H1 (cell line): ENCODE data around the gene DGKA. TPM values are rescaled to one million over a fixed set of nuclear protein-coding genes. Genes with fewer than 3 reads are reported as not detected.

ENCODE experiments used
- CTCF ChIA-PET: fragments of 300-600 bp; sonication (Branson Sonifier 250); formaldehyde crosslinking; loops from one replicate; lab custom pipeline; 2021; ENCODE audit not compliant: partially characterized antibody; lab: Charles Lee
- POLR2A ChIA-PET: fragments of 300-600 bp; sonication (Branson Sonifier 250); formaldehyde crosslinking; loops from one replicate; lab custom pipeline; 2021; ENCODE audit warnings: inconsistent platforms; ENCODE audit not compliant: partially characterized antibody; lab: Charles Lee
- DNase-seq, 2 experiments: peaks; one replicate each; pipeline versions ENCODE4 v3.0.0 to v3.0.0-alpha.2; 2010 to 2022; ENCODE audit warnings: low spot score in 2 of 2, low read depth in 1 of 2, mixed read lengths in 1 of 2
- FAIRE-seq: peaks from 2 replicates; lab custom pipeline; 2011; peaks lifted over from hg19 to GRCh38; lab: Jason Lieb, UNC
- H2AFZ ChIP-seq: 2 replicates; pipeline ENCODE4 v1.8.1; 2012; ENCODE audit warnings: low read length, inconsistent platforms
- H2AK5ac ChIP-seq: 2 replicates; pipeline ENCODE4 v1.6.1; 2013; ENCODE audit warnings: low read depth, low read length
- H2BK120ac ChIP-seq: replicated peaks from 2 replicates; pipeline ENCODE3; 2013; ENCODE audit warnings: low read depth, low read length, inconsistent platforms
- H2BK12ac ChIP-seq: 2 replicates; pipeline ENCODE4 v1.6.1; 2013; ENCODE audit warnings: low read depth, low read length
- H2BK15ac ChIP-seq: 2 replicates; pipeline ENCODE4 v1.6.1; 2013; ENCODE audit warnings: low read length
- H2BK20ac ChIP-seq: 2 replicates; pipeline ENCODE4 v1.6.1; 2013; ENCODE audit warnings: low read length
- H2BK5ac ChIP-seq: 2 replicates; pipeline ENCODE4 v1.6.1; 2013; ENCODE audit warnings: low read depth, low read length
- H3K14ac ChIP-seq: 2 replicates; pipeline ENCODE4 v1.6.1; 2013; ENCODE audit warnings: inconsistent platforms; ENCODE audit not compliant: insufficient read length
- H3K18ac ChIP-seq: 2 replicates; pipeline ENCODE4 v1.6.1; 2013; ENCODE audit warnings: low read length; ENCODE audit errors: extremely low read depth
- H3K23ac ChIP-seq: 2 replicates; pipeline ENCODE4 v1.6.1; 2013; ENCODE audit warnings: inconsistent platforms; ENCODE audit not compliant: insufficient read length
- H3K23me2 ChIP-seq: 2 replicates; pipeline ENCODE4 v1.6.1; 2013; ENCODE audit warnings: low read depth, low read length
- H3K27ac ChIP-seq: 2 replicates; pipeline ENCODE4 v1.6.1; 2011; ENCODE audit warnings: low read depth, low read length, inconsistent platforms
- H3K27me3 ChIP-seq, 4 experiments: replicated peaks in 1 of 4; 1 replicate in 1 of 4; 2 replicates in 3 of 4; pipeline versions ENCODE4 v1.6.1 to v1.8.1; 2011 to 2013; ENCODE audit warnings: low read length in 3 of 4, mild to moderate bottlenecking in 3 of 4, inconsistent platforms in 2 of 4, mixed read lengths in 2 of 4, moderate library complexity in 1 of 4; ENCODE audit not compliant: control insufficient read depth in 3 of 4, insufficient read depth in 3 of 4; ENCODE audit errors: extremely low read depth in 1 of 4
- H3K36me3 ChIP-seq, 4 experiments: 2 replicates each; pipeline versions ENCODE4 v1.6.1 to v1.8.1; 2011 to 2013; ENCODE audit warnings: mild to moderate bottlenecking in 4 of 4, low read length in 3 of 4, moderate library complexity in 2 of 4, control low read depth in 1 of 4, inconsistent platforms in 1 of 4; ENCODE audit not compliant: insufficient read depth in 4 of 4, control insufficient read depth in 2 of 4
- H3K4ac ChIP-seq: replicated peaks from 2 replicates; pipeline ENCODE3; 2013; ENCODE audit warnings: low read length, low read depth, mixed read lengths, inconsistent platforms; ENCODE audit not compliant: insufficient read length
- H3K4me1 ChIP-seq, 4 experiments: replicated peaks in 1 of 4; 1 replicate in 1 of 4; 2 replicates in 3 of 4; pipeline versions ENCODE4 v1.6.1 to v1.8.1; 2011 to 2013; ENCODE audit warnings: low read length in 3 of 4, inconsistent platforms in 2 of 4, mixed read lengths in 1 of 4; ENCODE audit not compliant: insufficient read depth in 4 of 4, control insufficient read depth in 3 of 4
- H3K4me2 ChIP-seq, 2 experiments: 2 replicates each; pipeline versions ENCODE4 v1.6.1 to v1.8.1; 2011 to 2013; ENCODE audit warnings: low read depth in 2 of 2, low read length in 2 of 2, control low read depth in 1 of 2, inconsistent platforms in 1 of 2, mild to moderate bottlenecking in 1 of 2; ENCODE audit not compliant: insufficient read depth in 1 of 2
- H3K4me3 ChIP-seq, 4 experiments: fragments of 200-600, 300-600 bp in 1 of 4; sonication (generic), shearing (Covaris generic), sonication (Bioruptor Twin) in 1 of 4; 2 replicates each; pipeline versions ENCODE4 v1.5.1 to v1.8.1; 2011 to 2016; ENCODE audit warnings: low read length in 4 of 4, low read depth in 3 of 4, control low read depth in 2 of 4, inconsistent platforms in 2 of 4, mild to moderate bottlenecking in 2 of 4, mixed read lengths in 1 of 4, moderate library complexity in 1 of 4; ENCODE audit not compliant: insufficient read depth in 2 of 4; ENCODE audit errors: extremely low read depth in 1 of 4
- H3K56ac ChIP-seq: replicated peaks from 2 replicates; pipeline ENCODE3; 2013; ENCODE audit warnings: low read depth, mild to moderate bottlenecking, mixed read lengths, low read length, inconsistent platforms; ENCODE audit not compliant: insufficient read length
- H3K79me1 ChIP-seq: 2 replicates; pipeline ENCODE4 v1.6.1; 2013; ENCODE audit warnings: low read depth, low read length, control low read depth
- H3K79me2 ChIP-seq, 2 experiments: 2 replicates each; pipeline versions ENCODE4 v1.6.1 to v1.8.1; 2012 to 2013; ENCODE audit warnings: low read length in 2 of 2, mild to moderate bottlenecking in 2 of 2, inconsistent platforms in 1 of 2; ENCODE audit not compliant: insufficient read depth in 2 of 2, control insufficient read depth in 1 of 2
- H3K9ac ChIP-seq, 4 experiments: replicated peaks in 1 of 4; 1 replicate in 1 of 4; 2 replicates in 3 of 4; pipeline versions ENCODE4 v1.6.1 to v1.8.1; 2011 to 2013; ENCODE audit warnings: low read depth in 3 of 4, low read length in 3 of 4, control low read depth in 2 of 4, mild to moderate bottlenecking in 2 of 4, moderate library complexity in 2 of 4, inconsistent platforms in 1 of 4; ENCODE audit errors: extremely low read depth in 1 of 4
- H3K9me3 ChIP-seq, 2 experiments: 2 replicates each; pipeline versions ENCODE4 v1.6.1 to v1.8.1; 2012 to 2013; ENCODE audit warnings: mild to moderate bottlenecking in 2 of 2, moderate library complexity in 2 of 2, control low read depth in 1 of 2, inconsistent platforms in 1 of 2, low read depth in 1 of 2, low read length in 1 of 2, mixed read lengths in 1 of 2; ENCODE audit not compliant: insufficient read depth in 2 of 2
- H4K20me1 ChIP-seq, 2 experiments: replicated peaks in 1 of 2; 2 replicates each; pipeline versions ENCODE3 to v1.8.1; 2011 to 2013; ENCODE audit warnings: inconsistent platforms in 2 of 2, low read length in 2 of 2, mild to moderate bottlenecking in 1 of 2; ENCODE audit not compliant: insufficient read depth in 2 of 2, control insufficient read depth in 1 of 2
- H4K5ac ChIP-seq: 2 replicates; pipeline ENCODE4 v1.6.1; 2013; ENCODE audit warnings: low read length, low read depth, mixed read lengths, inconsistent platforms; ENCODE audit not compliant: insufficient read length
- H4K8ac ChIP-seq: 2 replicates; pipeline ENCODE4 v1.8.0; 2013; ENCODE audit warnings: mild to moderate bottlenecking, moderate library complexity, low read length, inconsistent platforms; ENCODE audit not compliant: insufficient read depth; ENCODE audit errors: extremely low read depth
- H4K91ac ChIP-seq: replicated peaks from 2 replicates; pipeline ENCODE3; 2013; ENCODE audit warnings: low read length, mixed read lengths, inconsistent platforms; ENCODE audit not compliant: insufficient read length
- MAFK ChIP-seq: IDR thresholded peaks from 2 replicates; pipeline ENCODE4 v1.6.1; 2012; ENCODE audit warnings: low read depth, mild to moderate bottlenecking, improper control_type of control experiment, low read length
- PHF8 ChIP-seq: fragments of 200-600 bp; sonication (generic); conservative IDR thresholded peaks from 2 replicates; pipeline ENCODE4 v1.7.1; 2012; ENCODE audit warnings: low read depth, mild to moderate bottlenecking, inconsistent platforms, low read length, moderate library complexity
- SIX5 ChIP-seq: IDR thresholded peaks from 2 replicates; pipeline ENCODE4 v1.6.1; 2011; ENCODE audit warnings: mild to moderate bottlenecking, low read depth, low read length
- TBP ChIP-seq: IDR thresholded peaks from 2 replicates; pipeline ENCODE4 v1.6.1; 2011; ENCODE audit warnings: low read depth, low read length, improper control_type of control experiment
- WGBS, 2 experiments: shearing (Covaris generic) in 1 of 2; methylation state at CpG; one replicate each; pipeline versions ENCODE4 v1.1.6 to v1.1.7; 2013 to 2015; ENCODE audit warnings: low lambda C conversion rate in 2 of 2, mixed read lengths in 2 of 2, inconsistent platforms in 1 of 2, low coverage in 1 of 2, missing lambda C conversion rate in 1 of 2; ENCODE audit not compliant: insufficient replicate concordance in 2 of 2, insufficient coverage in 1 of 2, insufficient read length in 1 of 2; ENCODE audit errors: extremely low coverage in 1 of 2, missing lambda C conversion rate in 1 of 2; 5-methylcytosine and 5-hydroxymethylcytosine counted together
- polyA plus RNA-seq, 7 experiments: library from polyadenylated mRNA; depleted of rRNA in 3 of 7; stranded (reverse) in 5 of 7; unstranded in 2 of 7; fragments of >200 nt in 5 of 7; fragments of 200-250 nt in 2 of 7; gene quantifications; 1 replicate in 5 of 7; 2 replicates in 1 of 7; 4 replicates in 1 of 7; pipeline versions ENCODE4 v1.2.1 to v1.2.3, GENCODE V29; 2011 to 2013; ENCODE audit warnings: missing spikeins in 2 of 7, mixed read lengths in 2 of 7
- total RNA-seq: library from RNA; stranded (reverse); fragmentation: NEBNext Ultra II Directional; extraction: Animal tissue kit (Norgen Biotek cat#: 25700); gene quantifications from 2 replicates; pipeline ENCODE4 v1.2.1, GENCODE V29; 2021

The DGKA gene
- total and polyA plus RNA-seq, 2 of the 8 experiments (the other 6 are each of a cell fraction or from before 2014, with no cell fraction given): 15.9 to 18.0 TPM

DNA sequence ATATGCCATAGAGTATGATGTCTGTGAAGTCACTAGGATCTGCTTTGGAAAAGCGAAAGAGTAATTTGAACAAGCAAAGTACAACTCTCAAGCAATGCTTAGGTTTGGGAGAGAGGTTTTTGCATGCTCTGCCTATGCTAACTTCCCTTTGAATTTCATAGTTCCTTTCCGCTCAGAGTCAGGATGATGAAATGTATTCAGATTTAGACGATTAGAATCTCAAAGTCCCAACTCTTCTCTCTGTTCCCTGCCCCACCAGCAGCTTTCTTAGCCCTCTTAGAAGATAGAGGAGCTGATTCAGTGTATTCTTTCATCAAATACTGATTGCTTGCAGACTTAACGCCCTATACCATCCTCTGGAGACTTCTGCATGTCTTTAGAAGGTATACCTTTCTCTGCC is 54.4 kb downstream of the DGKA start:
- H3K9ac ChIP-seq: no peak overlapping the region
- H3K4ac ChIP-seq: no peak overlapping the region
- H3K56ac ChIP-seq: no peak overlapping the region
- no peak overlapping the region for H3K4me2 ChIP-seq
- H3K79me1 ChIP-seq: no peaks in the 10 kb centered on the region; the same call in 1 of the 2 replicates
- FAIRE-seq: no peak
- no peak overlapping the region for H2BK15ac ChIP-seq
- no peaks in the 10 kb centered on the region for H3K27me3 ChIP-seq
- H2BK120ac ChIP-seq: no peak overlapping the region
- H2AFZ ChIP-seq: no peak overlapping the region
- H3K23me2 ChIP-seq: no peaks in the 10 kb centered on the region
- no peaks in the 10 kb centered on the region for H3K9me3 ChIP-seq
- no peak for TF ChIP-seq TBP
- TF ChIP-seq PHF8: no peak
- TF ChIP-seq SIX5: no peak
- no peak for TF ChIP-seq MAFK
- ChIA-PET POLR2A (interaction anchor here (1.3 to 4.3 kb wide), 5 partner anchors 10 to 59 kb away, joined by 3 to 24 read pairs (median 5); partner anchors contain the start of genes RAB5B and SUOX), CTCF (interaction anchor here (0.7 to 4.7 kb wide), 9 partner anchors 9 to 246 kb away, joined by 3 to 42 read pairs (median 4); partner anchors contain the start of genes RAB5B and SUOX)
- H4K5ac ChIP-seq: no peak overlapping the region
- no peak overlapping the region for H2BK20ac ChIP-seq
- no peak overlapping the region for H3K23ac ChIP-seq
- WGBS, 2 experiments: 89% methylated on average over 4 of the region's 4 CpGs; no CpG with 5 or more reads in 1 of the 2 experiments
- H4K8ac ChIP-seq: no peak overlapping the region
- H3K36me3 ChIP-seq: peaks cover 3 to 50% (median 17%) of the 10 kb centered on the region in 4 experiments; a peak in 6 of 8 replicates
- no peak for DNase-seq
- H3K79me2 ChIP-seq: no peaks in the 10 kb centered on the region
- no peak overlapping the region for H2AK5ac ChIP-seq
- H3K4me1 ChIP-seq: no peaks in the 10 kb centered on the region
- H2BK12ac ChIP-seq: no peak overlapping the region
- H4K20me1 ChIP-seq: peaks cover 0 to 2% of the 10 kb centered on the region in 2 experiments
- H3K14ac ChIP-seq: no peak overlapping the region
- H4K91ac ChIP-seq: no peak overlapping the region
- no peak overlapping the region for H2BK5ac ChIP-seq
- H3K4me3 ChIP-seq: no peak overlapping the region
- no peak overlapping the region for H3K27ac ChIP-seq
- H3K18ac ChIP-seq: no peak overlapping the region
